RPMI7951 (cell line): ENCODE data around the gene TAS2R40. TPM values are rescaled to one million over a fixed set of nuclear protein-coding genes. Genes with fewer than 3 reads are reported as not detected.
"Not testable (repeated sequence)": the region's sequence is repeated elsewhere in the genome, so short reads cannot be mapped to it uniquely, and the experiment has no call there.

Experiments
- DNase-seq: peaks from one replicate; pipeline ENCODE4 v3.0.0-alpha.2; 2012; ENCODE audit warnings: low read depth
- total RNA-seq: library from RNA; depleted of rRNA; stranded (reverse); fragments of >200 nt; shearing (Covaris generic); gene quantifications from 2 replicates; pipeline ENCODE4 v1.2.3, GENCODE V29; 2014; rRNA removed

Gene TAS2R40
- not detected in 2 replicates for total RNA-seq

GRCh38 chr7:143221737-143222136 is at the start of gene TAS2R40:
TAS2R40 (plus strand) TSS chr7:143222037; CDS start chr7:143222079, 42 bp downstream.
- no peak for DNase-seq

GRCh38 chr7:143172354-143172753 is 49.5 kb upstream of the TAS2R40 start:
- DNase-seq, result no peak

DNA sequence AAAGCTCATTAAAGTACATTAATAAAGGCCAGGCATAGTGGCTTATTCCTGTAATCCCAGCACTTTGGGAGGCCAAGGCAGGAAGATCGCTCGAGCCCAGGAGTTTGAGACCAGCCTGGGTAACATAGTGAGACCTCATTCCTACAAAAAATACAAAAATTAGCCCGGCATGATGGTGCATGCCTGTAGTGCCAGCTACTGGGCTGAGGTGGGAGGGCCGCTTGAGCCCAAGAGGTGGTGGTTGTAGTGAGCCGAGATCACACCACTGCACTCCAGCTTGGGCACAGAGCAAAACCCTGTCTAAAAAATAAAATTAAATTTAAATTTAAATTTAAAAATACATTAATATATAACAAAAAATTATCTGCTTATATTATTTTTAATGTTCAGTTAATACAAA is 45.7 kb upstream of the TAS2R40 start:
- DNase-seq, result no peak

DNA sequence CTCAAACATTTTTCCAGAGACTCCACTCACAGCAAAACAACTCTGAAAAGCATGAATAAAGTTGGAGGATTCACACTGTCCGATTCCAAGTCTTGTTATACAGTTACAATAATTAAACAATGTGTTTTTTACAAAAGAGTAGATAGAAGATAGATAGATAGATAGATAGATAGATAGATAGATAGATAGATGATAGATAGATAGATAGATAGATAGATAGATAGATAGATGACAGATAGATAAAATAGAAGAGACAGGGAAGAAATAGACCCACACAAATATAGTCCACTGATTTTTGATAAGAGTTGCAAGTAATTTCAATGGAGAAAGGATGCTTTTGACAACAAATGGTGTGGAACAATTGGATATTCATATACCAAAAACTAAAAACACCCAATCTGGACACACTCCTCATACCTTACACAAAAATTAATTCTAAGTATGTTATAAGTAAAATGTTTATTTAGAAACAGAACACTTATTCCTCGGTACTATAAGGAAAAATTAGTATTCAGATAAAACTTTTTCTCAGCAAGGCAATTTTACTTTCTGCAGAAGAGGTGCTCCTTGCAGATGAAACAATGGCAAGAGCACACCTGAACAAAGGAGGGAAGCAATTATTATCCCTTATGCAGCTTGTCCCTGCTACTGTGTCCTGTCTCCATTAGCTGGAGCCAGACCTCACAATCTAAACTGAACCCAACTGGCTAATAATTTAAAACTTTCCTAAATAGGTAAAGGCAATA is 44.3 kb upstream of the TAS2R40 start:
- no peak for DNase-seq

DNA sequence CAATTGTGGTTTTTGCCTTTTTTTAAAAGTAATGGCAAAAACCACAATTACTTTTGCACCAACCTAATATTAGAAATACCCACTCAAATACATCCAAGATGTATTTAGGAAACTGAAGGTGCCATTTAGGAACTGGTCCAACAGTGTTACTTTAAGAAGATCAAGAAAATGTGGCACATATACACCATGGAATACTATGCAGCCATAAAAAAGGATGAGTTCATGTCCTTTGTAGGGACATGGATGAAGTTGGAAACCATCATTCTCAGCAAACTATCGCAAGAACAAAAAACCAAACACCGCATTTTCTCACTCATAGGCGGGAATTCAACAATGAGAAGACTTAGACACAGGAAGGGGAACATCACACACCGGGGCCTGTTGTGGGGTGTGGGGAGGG is 41.1 kb upstream of the TAS2R40 start:
- not testable (repeated sequence) for DNase-seq

- DNase-seq, result no peak
Observed at GRCh38 chr7:143181349-143181748, 40.5 kb upstream of the TAS2R40 start.

DNA sequence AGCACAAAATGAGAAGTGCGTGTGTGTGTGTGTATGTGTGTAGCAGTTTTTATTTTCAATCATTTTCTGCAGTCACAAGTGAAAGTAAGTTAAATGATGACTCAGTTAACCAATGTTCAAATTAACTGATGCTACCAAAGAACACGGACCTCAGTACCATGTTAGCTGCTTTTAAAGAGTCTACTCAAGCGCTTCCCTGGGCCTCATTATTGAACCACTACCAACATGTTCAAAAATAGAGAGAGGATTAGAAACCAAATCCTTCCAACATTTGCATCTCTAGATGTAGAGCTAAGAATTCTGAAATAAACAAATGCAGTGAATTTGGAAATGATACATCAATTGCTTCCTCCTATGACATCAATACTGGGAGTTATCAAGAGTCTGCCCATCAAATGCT is 38.8 kb upstream of the TAS2R40 start, which contains the start of gene TAS2R39:
TAS2R39 (plus strand) TSS at position 396 of the 400 bp plus-strand sequence; CDS start at position 396, 0 bp downstream.
- DNase-seq, result no peak

DNA sequence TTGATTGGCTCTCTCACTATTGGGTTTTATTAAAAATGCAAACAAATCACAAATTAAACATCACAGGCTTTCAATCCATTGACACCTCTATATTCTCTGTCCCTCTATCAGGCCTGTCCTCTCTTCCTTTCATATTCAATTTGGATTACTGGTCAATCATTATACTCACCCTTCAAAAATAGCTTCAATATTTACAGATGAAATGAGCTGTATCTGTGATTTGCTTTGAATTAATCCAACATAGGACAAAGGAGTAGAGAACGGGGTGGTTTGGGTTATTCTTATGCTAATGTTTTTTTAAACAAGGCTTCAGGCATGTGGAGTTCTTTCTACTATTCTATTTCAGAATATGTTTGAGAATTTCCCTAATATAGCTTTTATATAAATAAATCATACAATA is 36.3 kb upstream of the TAS2R40 start:
- no peak for DNase-seq

GRCh38 chr7:143188994-143189393 is 32.8 kb upstream of the TAS2R40 start:
- no peak for DNase-seq

GRCh38 chr7:143193880-143194279 is 28.0 kb upstream of the TAS2R40 start:
- no peak for DNase-seq

DNA sequence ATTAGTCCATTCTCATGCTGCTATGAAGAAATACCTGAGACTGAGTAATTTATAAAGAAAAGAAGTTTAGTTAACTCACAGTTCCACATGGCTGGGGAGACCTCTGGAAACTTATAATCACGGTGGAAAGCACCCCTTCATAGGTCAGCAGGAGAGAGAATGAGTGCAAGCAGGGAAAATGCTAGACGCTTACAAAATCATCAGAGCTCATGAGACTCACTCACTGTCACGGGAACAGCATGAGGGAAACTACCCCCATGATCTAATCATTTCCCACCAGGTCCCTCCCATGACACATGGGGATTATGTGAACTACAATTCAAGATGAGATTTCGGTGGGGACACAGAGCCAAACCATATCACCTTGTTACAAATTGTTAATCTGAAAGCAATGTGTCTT is 22.8 kb upstream of the TAS2R40 start:
- no peak for DNase-seq

- DNase-seq, result no peak
Observed at GRCh38 chr7:143202161-143202560, 19.7 kb upstream of the TAS2R40 start.

DNA sequence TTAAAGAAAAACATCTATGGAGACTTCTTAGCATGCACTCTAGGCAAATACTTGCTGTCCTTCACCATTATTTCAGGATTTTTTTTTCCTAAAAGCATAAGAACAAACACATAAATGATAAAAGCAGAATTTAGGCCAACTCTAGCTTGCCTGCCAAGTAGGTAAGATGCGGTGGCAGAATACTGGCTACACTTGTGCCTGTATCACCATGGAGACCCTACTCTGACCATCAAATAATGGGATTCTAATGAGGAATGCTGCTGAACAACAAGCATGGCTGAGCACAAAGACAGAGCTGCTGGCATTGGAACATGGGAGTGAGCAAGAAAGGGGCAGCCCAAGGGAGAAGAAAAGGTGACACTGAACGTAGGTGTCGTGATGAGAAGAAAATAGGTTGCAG is 18.5 kb upstream of the TAS2R40 start:
- no peak for DNase-seq

GRCh38 chr7:143205560-143206293 is 16.1 kb upstream of the TAS2R40 start:
- DNase-seq, result peak; percentile 66

- DNase-seq, result no peak
Observed at GRCh38 chr7:143210541-143210940, 11.3 kb upstream of the TAS2R40 start.

DNA sequence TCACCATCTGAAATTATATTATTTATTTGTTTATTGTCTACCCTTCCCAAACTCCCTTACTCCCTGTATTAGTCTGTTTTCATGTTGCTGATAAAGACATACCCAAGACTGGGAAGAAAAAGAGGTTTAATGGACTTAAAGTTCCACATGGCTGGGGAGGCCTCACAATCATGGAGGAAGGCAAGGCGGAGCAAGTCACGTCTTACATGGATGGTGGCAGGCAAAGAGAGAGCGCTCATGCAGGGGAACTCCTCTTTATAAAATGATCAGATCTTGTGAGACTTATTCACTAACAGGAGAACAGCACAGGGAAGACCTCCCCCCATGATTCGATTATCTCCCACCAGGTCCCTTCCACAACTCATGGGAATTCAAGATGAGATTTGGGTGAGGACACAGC is 8.4 kb upstream of the TAS2R40 start:
- DNase-seq, result not testable (repeated sequence)

- peak; percentile 76 for DNase-seq
Observed at GRCh38 chr7:143214789-143215679, 6.8 kb upstream of the TAS2R40 start.

- peak; percentile 14 for DNase-seq
Observed at GRCh38 chr7:143216151-143216550, 5.7 kb upstream of the TAS2R40 start.

GRCh38 chr7:143216686-143217085 is 5.2 kb upstream of the TAS2R40 start:
- no peak for DNase-seq

- DNase-seq, result no peak
Observed at GRCh38 chr7:143217806-143218205, 4.0 kb upstream of the TAS2R40 start.

GRCh38 chr7:143221286-143221685 is 551 bp upstream of the TAS2R40 start:
- no peak for DNase-seq

GRCh38 chr7:143222782-143223181 is 945 bp downstream of the TAS2R40 start:
- DNase-seq, result no peak
